HG02870 (cell line): ENCODE measurements around the gene MTFR2.

Source experiments
- ATAC-seq: cut with Tn5 transposase; IDR thresholded peaks from one replicate; pipeline ENCODE4 v1.9.1; 2021; ENCODE audit warnings: mild to moderate bottlenecking, moderate library complexity; ENCODE audit not compliant: unreplicated experiment

The MTFR2 gene

GRCh38 chr6:136249811-136250685, at the start of gene MTFR2:
TSS of gene MTFR2 (minus strand) at chr6:136250311. CDS start at chr6:136249099, 1,212 bp downstream.
- peak; percentile 94 for ATAC-seq

GRCh38 chr6:136294621-136295020, 44.5 kb upstream of the MTFR2 start:
- ATAC-seq: no peak

DNA sequence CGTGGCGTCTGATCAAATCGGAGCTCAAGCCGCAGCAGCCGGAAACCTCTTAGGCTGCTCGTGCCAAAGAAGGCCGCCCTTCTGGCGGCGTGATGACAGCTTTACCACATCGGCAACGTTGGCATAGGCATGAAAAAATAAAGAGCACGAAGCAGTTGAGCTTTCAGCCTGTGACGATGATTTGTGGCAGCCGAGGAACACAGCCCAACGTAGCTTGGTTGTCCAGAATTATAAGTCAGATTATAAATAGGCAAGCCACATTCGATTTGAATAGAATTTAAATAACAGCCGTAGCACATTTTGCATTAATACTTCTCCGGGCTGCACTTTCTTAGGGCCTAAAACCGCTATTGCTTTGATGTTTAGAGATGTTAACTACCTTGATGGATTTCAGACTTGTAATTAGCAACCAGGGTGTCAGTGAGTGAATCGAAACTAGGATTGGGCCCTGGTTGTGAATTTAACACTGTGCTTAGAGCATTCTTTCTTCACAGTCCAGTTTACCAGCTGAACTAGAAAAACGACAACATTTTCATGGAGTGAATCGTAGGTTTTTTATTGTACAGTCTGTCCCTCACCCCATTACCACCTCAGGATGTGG, 40.4 kb upstream of the MTFR2 start:
- ATAC-seq: no peak

GRCh38 chr6:136289579-136290409, 39.7 kb upstream of the MTFR2 start, which contains the start of gene BCLAF1:
TSS of gene BCLAF1 (minus strand) at chr6:136289846. CDS start at chr6:136279866, 9,980 bp downstream.
- ATAC-seq: peak; percentile 92

- ATAC-seq: peak; percentile 39
Measured at GRCh38 chr6:136289327-136289578, 39.1 kb upstream of the MTFR2 start.

DNA sequence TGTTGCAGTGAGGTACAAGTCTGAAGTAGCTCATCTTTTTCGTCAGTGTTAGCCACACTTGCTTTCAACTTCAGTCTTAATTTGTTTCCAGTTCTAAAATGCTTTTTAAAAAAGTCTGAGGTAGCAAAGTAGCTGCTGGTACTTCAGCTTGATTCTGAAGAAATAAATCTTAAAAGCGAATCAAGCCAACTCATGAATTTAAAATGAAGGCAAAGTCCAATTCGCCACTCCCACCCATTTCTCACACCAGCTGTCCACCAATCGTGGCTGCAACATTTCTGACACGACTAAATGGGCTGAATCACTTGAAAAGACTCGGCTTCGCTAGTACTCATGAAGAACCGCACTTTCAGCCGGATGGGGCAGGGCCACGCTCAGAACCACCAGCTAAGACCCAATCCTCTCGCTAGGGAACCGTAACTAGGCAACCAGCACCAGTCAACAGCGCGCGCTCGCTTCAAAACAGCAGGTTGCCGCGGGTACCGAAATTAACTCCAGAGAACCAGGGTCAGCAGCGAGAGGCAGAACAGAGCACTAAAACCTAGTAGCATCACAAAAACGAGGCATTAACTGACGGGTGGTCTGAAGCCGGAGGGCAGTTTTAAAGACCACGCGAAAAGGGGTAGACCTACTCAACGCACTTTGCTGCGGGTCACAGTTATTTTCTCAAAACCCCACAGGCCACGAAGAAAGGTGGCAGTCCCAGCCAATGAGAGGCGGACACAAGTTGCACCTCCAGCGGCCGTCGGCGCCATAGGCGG, 38.6 kb upstream of the MTFR2 start:
- peak; percentile 38 for ATAC-seq

- ATAC-seq: no peak
Measured at GRCh38 chr6:136284909-136285308, 34.8 kb upstream of the MTFR2 start.

GRCh38 chr6:136282906-136283305, 32.8 kb upstream of the MTFR2 start:
- ATAC-seq: no peak

- no peak for ATAC-seq
Measured at GRCh38 chr6:136280032-136280609, 30.0 kb upstream of the MTFR2 start.

DNA sequence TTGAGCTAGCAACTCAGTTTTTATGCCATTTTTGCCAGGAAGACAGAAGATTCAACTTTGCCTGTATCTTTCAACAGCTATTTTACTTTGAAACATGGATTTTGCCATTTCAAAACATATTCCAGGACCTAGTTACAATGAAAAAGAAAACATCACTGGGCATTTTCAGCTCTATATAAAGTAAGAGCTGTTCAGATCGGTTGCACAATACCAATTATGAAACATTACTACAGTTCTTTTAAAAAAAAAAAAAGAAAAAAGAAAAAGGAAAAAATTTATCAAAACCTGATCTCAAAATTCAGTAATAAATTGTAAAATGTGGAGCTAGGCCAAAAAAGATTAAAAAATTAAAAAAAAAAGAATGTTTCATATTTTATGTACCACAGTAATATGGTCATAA, 24.0 kb upstream of the MTFR2 start:
- no peak for ATAC-seq

- ATAC-seq: no peak
Measured at GRCh38 chr6:136265101-136265500, 15.0 kb upstream of the MTFR2 start.

DNA sequence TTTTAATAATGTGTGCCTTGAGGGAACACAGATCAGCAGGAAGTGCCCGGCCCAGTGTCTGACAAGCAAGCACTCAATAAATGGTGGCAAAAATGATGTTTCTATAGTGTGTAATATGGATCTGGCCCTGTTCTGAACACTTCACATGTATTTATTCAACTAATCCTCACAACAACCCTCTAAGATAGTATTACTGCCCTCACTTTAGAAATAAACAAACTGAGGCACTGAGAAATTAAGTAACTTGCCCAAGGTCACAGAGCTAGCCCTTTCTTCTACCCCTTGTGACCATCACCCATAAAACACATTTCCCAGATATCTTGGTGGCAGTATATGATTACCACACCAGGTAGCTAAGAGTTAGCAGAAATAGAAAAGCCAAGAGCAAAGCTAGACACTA, 12.8 kb upstream of the MTFR2 start:
- no peak for ATAC-seq

GRCh38 chr6:136254851-136255466, 4.8 kb upstream of the MTFR2 start:
- ATAC-seq: no peak

GRCh38 chr6:136253734-136254133, 3.6 kb upstream of the MTFR2 start:
- no peak for ATAC-seq

DNA sequence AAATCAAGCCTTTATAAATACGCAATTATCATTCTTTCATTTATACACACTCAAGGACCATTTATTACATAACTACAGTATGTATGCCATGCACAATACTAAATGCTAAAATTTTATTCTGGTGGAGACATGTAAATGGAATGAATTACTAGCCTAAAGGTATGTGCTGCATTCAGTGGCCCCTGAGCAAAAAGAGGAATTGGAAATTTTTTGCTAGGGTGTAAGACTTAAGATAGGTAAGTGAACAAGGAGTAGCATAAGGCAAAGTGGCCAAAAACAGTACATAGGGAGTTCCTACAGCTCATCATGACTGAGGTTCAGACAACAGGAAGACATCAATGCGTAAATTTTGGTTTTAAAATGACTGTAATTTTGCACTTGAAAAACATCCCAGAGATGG, 2.3 kb upstream of the MTFR2 start:
- ATAC-seq: no peak

GRCh38 chr6:136251394-136251793, 1.3 kb upstream of the MTFR2 start:
- ATAC-seq: no peak

DNA sequence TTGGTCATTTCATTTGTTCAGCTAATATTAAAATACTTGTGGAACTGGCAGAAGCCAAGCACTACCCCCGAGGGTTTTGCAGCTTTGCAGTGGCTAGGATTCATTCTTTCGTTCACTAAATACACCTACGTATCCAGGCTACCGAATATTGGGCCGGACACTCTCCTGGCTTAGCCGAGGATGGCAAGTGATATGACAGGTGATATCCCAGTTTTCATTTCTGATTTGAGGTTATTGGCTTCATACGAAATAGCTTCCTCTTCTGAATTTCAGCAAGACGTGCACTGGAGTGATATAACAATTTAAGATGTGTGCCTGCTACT, 536 bp upstream of the MTFR2 start:
- ATAC-seq: peak; percentile 6

DNA sequence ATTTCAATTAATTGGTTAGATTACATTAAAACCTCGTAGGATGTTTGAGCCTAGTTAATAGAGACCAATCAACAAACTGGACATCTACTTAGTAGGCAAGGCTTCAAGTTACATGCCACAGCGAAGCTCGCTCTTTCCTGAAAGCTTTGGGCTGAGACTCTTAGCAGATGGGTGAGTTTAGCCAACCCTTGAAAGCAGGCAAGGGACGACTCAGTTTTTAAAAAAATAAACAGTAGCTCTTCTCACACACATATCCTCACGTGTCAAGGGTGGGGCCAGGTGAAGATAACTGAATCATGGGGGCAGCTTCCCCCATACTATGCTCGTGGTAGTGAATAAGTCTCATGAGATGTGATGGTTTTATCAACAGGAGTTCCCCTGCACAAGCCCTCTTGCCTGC, 775 bp downstream of the MTFR2 start:
- no peak for ATAC-seq

- ATAC-seq: no peak
Measured at GRCh38 chr6:136244061-136244616, 6.0 kb downstream of the MTFR2 start.
